Endothelial cell of umbilical vein (primary cell): Measurements from ENCODE around the gene ILKAP. TPM values are rescaled to one million over a fixed set of nuclear protein-coding genes. Genes with fewer than 3 reads are reported as not detected.

ENCODE experiments used
- BruUV-seq: library from RNA; stranded (reverse); fragments of 400-500 nt; replicated peaks from 2 replicates; lab custom pipeline; 2021; lab: Mats Ljungman, UMichigan
- CTCF ChIA-PET: fragments of 300-600, 350-600 bp; sonication (Branson Sonifier 250); formaldehyde crosslinking; loops from one replicate; lab custom pipeline; 2021; ENCODE audit warnings: antibody characterized with exemption, inconsistent platforms; lab: Charles Lee
- POLR2A ChIA-PET: fragments of 300-600, 350-600 bp; sonication (Branson Sonifier 250); formaldehyde crosslinking; loops from one replicate; lab custom pipeline; 2021; ENCODE audit warnings: antibody characterized with exemption, inconsistent platforms; lab: Charles Lee
- DNase-seq: peaks from one replicate; pipeline ENCODE4 v3.0.0-alpha.2; 2011; ENCODE audit warnings: low read depth, low spot score
- FAIRE-seq: peaks from 2 replicates; lab custom pipeline; 2011; peaks lifted over from hg19 to GRCh38; lab: Jason Lieb, UNC
- H2AFZ ChIP-seq: 2 replicates; pipeline ENCODE4 v1.6.0; 2012; ENCODE audit warnings: low read depth, low read length, control low read depth, inconsistent platforms
- H3K27ac ChIP-seq: 2 replicates; pipeline ENCODE4 v1.5.1; 2011; ENCODE audit warnings: low read depth, mild to moderate bottlenecking, control low read depth, low read length, moderate library complexity; ENCODE audit not compliant: insufficient read depth
- H3K27me3 ChIP-seq, 2 experiments: 2 replicates each; pipeline versions ENCODE4 v1.6.0 to v1.6.1; 2011; ENCODE audit warnings: low read length in 2 of 2, mixed read lengths in 1 of 2; ENCODE audit not compliant: control insufficient read depth in 2 of 2, insufficient read depth in 2 of 2
- H3K36me3 ChIP-seq, 2 experiments: 2 replicates in 1 of 2; 3 replicates in 1 of 2; pipeline ENCODE4 v1.5.1; 2011; ENCODE audit warnings: low read length in 2 of 2, mild to moderate bottlenecking in 1 of 2, moderate library complexity in 1 of 2; ENCODE audit not compliant: control insufficient read depth in 2 of 2, insufficient read depth in 2 of 2; ENCODE audit errors: extremely low read depth in 1 of 2
- H3K4me1 ChIP-seq: 3 replicates; pipeline ENCODE4 v1.5.1; 2011; ENCODE audit warnings: mild to moderate bottlenecking, low read length; ENCODE audit not compliant: control insufficient read depth, insufficient read depth; ENCODE audit errors: extremely low read depth
- H3K4me2 ChIP-seq: 2 replicates; pipeline ENCODE4 v1.6.1; 2011; ENCODE audit warnings: low read length, control low read depth, mixed read lengths; ENCODE audit not compliant: insufficient read depth
- H3K4me3 ChIP-seq, 3 experiments: fragments of 200-600 bp in 1 of 3; sonication (generic), shearing (Covaris generic) in 1 of 3; replicated peaks in 1 of 3; 2 replicates each; pipeline ENCODE4 v1.5.1; 2011 to 2016; ENCODE audit warnings: control low read depth in 3 of 3, low read length in 3 of 3, mild to moderate bottlenecking in 2 of 3, inconsistent platforms in 1 of 3, low read depth in 1 of 3, moderate library complexity in 1 of 3; ENCODE audit not compliant: insufficient read depth in 1 of 3
- H3K79me2 ChIP-seq: 2 replicates; pipeline ENCODE4 v1.6.0; 2012; ENCODE audit warnings: low read length, inconsistent platforms; ENCODE audit not compliant: control insufficient read depth, insufficient read depth
- H3K9ac ChIP-seq: replicated peaks from 2 replicates; pipeline ENCODE3; 2011; ENCODE audit warnings: low read length, control low read depth; ENCODE audit not compliant: insufficient read depth; ENCODE audit errors: extremely low read depth
- H3K9me1 ChIP-seq: replicated peaks from 3 replicates; pipeline ENCODE4 v1.6.0; 2011; ENCODE audit warnings: mild to moderate bottlenecking, low read length; ENCODE audit not compliant: control insufficient read depth, insufficient read depth; ENCODE audit errors: extremely low read depth
- H3K9me3 ChIP-seq: replicated peaks from 2 replicates; pipeline ENCODE4 v1.5.1; 2012; ENCODE audit warnings: low read length, inconsistent platforms; ENCODE audit not compliant: control insufficient read depth, insufficient read depth
- H4K20me1 ChIP-seq: replicated peaks from 2 replicates; pipeline ENCODE3; 2011; ENCODE audit warnings: mild to moderate bottlenecking, low read length; ENCODE audit not compliant: control insufficient read depth, insufficient read depth; ENCODE audit errors: extremely low read depth
- CTCF ChIP-seq, 2 donors: IDR thresholded peaks; 1 replicate in 1 of 2; 2 replicates in 1 of 2; pipeline ENCODE4 v1.5.1; 2011; ENCODE audit warnings: low read length in 2 of 2, mild to moderate bottlenecking in 2 of 2, moderate library complexity in 2 of 2, control low read depth in 1 of 2, inconsistent platforms in 1 of 2, low read depth in 1 of 2; ENCODE audit not compliant: insufficient read depth in 1 of 2; ENCODE audit errors: extremely low read depth in 1 of 2
- EZH2 ChIP-seq: IDR thresholded peaks from 2 replicates; pipeline ENCODE4 v1.6.1; 2012; ENCODE audit warnings: borderline replicate concordance, low read depth, mild to moderate bottlenecking, moderate library complexity, low read length, inconsistent platforms; ENCODE audit not compliant: severe bottlenecking
- FOS ChIP-seq: IDR thresholded peaks from 2 replicates; pipeline ENCODE4 v1.6.1; 2011; ENCODE audit warnings: mild to moderate bottlenecking, low read length, moderate library complexity, borderline replicate concordance; ENCODE audit not compliant: insufficient read depth
- GATA2 ChIP-seq: IDR thresholded peaks from 2 replicates; pipeline ENCODE4 v1.7.0; 2011; ENCODE audit warnings: low read depth, mild to moderate bottlenecking, moderate library complexity, mixed read lengths, low read length; ENCODE audit not compliant: insufficient read length, insufficient read depth
- MAX ChIP-seq: IDR thresholded peaks from 2 replicates; pipeline ENCODE4 v1.6.1; 2011; ENCODE audit not compliant: insufficient read depth, insufficient read length
- MYC ChIP-seq: IDR thresholded peaks from one replicate; pipeline ENCODE4 v1.6.1; 2011; ENCODE audit warnings: mild to moderate bottlenecking, low read depth, low read length
- POLR2AphosphoS5 ChIP-seq: IDR thresholded peaks from 2 replicates; pipeline ENCODE4 v1.6.1; 2012; ENCODE audit warnings: low read depth, mild to moderate bottlenecking, control low read depth, low read length, moderate library complexity; ENCODE audit not compliant: insufficient read depth
- dilution Hi-C: fragments of 300-500 bp; cut with MboI; formaldehyde crosslinking; loops from one replicate; pipeline ENCODE4 v1.15.0; 2019; ENCODE audit warnings: low sequenced_read_pairs; ENCODE audit not compliant: extremely low pct_ligation_motif_present
- intact Hi-C: fragments of 100-400 bp; cut with micrococcal nuclease; formaldehyde crosslinking; loops from one replicate; pipeline ENCODE4 v1.10.0; 2022
- polyA plus RNA-seq, 4 experiments: library from polyadenylated mRNA; depleted of rRNA in 3 of 4; stranded (reverse) in 3 of 4; unstranded in 1 of 4; fragments of >200 nt; gene quantifications; 2 replicates each; pipeline versions ENCODE4 v1.2.1 to v1.2.3, GENCODE V29; 2011 to 2012; ENCODE audit warnings: missing spikeins in 1 of 4
- total RNA-seq: library from RNA; stranded (reverse); gene quantifications from 2 replicates; pipeline ENCODE4 v1.2.3, GENCODE V29; 2021

The ILKAP gene
- total and polyA plus RNA-seq, 2 donors (not counting 3 experiments of a cell fraction or from before 2014, with no cell fraction given), result 49.2 to 49.8 TPM

GRCh38 chr2:238173692-238174091 lies 29.8 kb downstream of the ILKAP start:
- dilution Hi-C loops (no loop called here), intact Hi-C loops (no loop called here)
- Histone ChIP-seq H4K20me1 (no peaks in the 10 kb centered on the region), H3K9ac (no peak overlapping the region), H3K4me3 (no peak overlapping the region), H2AFZ (no peak overlapping the region), H3K9me3 (no peaks in the 10 kb centered on the region), H3K27me3 (no peaks in the 10 kb centered on the region), H3K9me1 (no peaks in the 10 kb centered on the region), H3K4me1 (peaks cover 27% of the 10 kb centered on the region), H3K36me3 (peaks cover 10 to 21% of the 10 kb centered on the region in 2 experiments), H3K4me2 (no peak overlapping the region), H3K27ac (no peak overlapping the region), H3K79me2 (no peaks in the 10 kb centered on the region)
- ChIA-PET POLR2A (no interaction called here), CTCF (no interaction called here)
- no peak for TF ChIP-seq MAX
- TF ChIP-seq MYC, result no peak
- peak; percentile 16 to 23 for TF ChIP-seq CTCF (IDR thresholded peaks at IDR 0.05; ENCODE audit: extremely low read depth in 1 of 2, insufficient read depth in 1 of 2, low read depth in 1 of 2, low read length in 2 of 2)
- TF ChIP-seq FOS, result no peak
- TF ChIP-seq EZH2, result no peak
- TF ChIP-seq GATA2, result no peak
- no peak for TF ChIP-seq POLR2AphosphoS5
- FAIRE-seq, result no peak
- BruUV-seq, result no TSS peak
- no peak for DNase-seq
